HG03575 (cell line): ENCODE data around the gene FHIT.

Experiments used
- ATAC-seq: cut with Tn5 transposase; IDR thresholded peaks from one replicate; pipeline ENCODE4 v1.9.1; 2021; ENCODE audit not compliant: unreplicated experiment, insufficient number of reproducible peaks, low FRiP score; ENCODE audit errors: extremely low read depth

Gene FHIT

GRCh38 chr3:59877263-59878037 lies 1373.8 kb downstream of the FHIT start:
- ATAC-seq = no peak

- no peak for ATAC-seq
Observed at GRCh38 chr3:59876533-59877062, 1374.7 kb downstream of the FHIT start.

- no peak for ATAC-seq
Observed at GRCh38 chr3:59873576-59874230, 1377.5 kb downstream of the FHIT start.

GRCh38 chr3:59872128-59872527 lies 1379.1 kb downstream of the FHIT start:
- ATAC-seq = no peak

GRCh38 chr3:59867185-59868002 lies 1383.9 kb downstream of the FHIT start:
- no peak for ATAC-seq

- ATAC-seq = no peak
Observed at GRCh38 chr3:59866076-59866475, 1385.2 kb downstream of the FHIT start.

GRCh38 chr3:59865351-59865750 lies 1385.9 kb downstream of the FHIT start:
- no peak for ATAC-seq

GRCh38 chr3:59862686-59863085 lies 1388.6 kb downstream of the FHIT start:
- no peak for ATAC-seq

- ATAC-seq = no peak
Observed at GRCh38 chr3:59857589-59858346, 1393.5 kb downstream of the FHIT start.

GRCh38 chr3:59856934-59857460 lies 1394.3 kb downstream of the FHIT start:
- ATAC-seq = no peak

- ATAC-seq = no peak
Observed at GRCh38 chr3:59854061-59854709, 1397.1 kb downstream of the FHIT start.

GRCh38 chr3:59850417-59850816 lies 1400.8 kb downstream of the FHIT start:
- ATAC-seq = no peak

- ATAC-seq = no peak
Observed at GRCh38 chr3:59845386-59845785, 1405.9 kb downstream of the FHIT start.

- no peak for ATAC-seq
Observed at GRCh38 chr3:59843821-59844220, 1407.4 kb downstream of the FHIT start.

- ATAC-seq = peak; percentile 81
Observed at GRCh38 chr3:59839810-59840515, 1411.3 kb downstream of the FHIT start.

GRCh38 chr3:59839283-59839682 lies 1412.0 kb downstream of the FHIT start:
- ATAC-seq = no peak

GRCh38 chr3:59836531-59836930 lies 1414.7 kb downstream of the FHIT start:
- no peak for ATAC-seq

- no peak for ATAC-seq
Observed at GRCh38 chr3:59832702-59833101, 1418.5 kb downstream of the FHIT start.
